T-helper 1 cell treated with Interleukin-12 subunit alpha and Interleukin-12 subunit beta and Interleukin-4 antibody, amounts not matched to agents 30 μg/mL and 1 μg/mL, for 36 hours (primary cell): ENCODE results near the gene NCAPD3.
"Not testable (repeated sequence)": the region's sequence is repeated elsewhere in the genome, so short reads cannot be mapped to it uniquely, and the experiment has no call there.

Experiments
- H3K27ac Mint-ChIP-seq: one replicate; pipeline ENCODE4 v1.8.0; 2021; ENCODE audit warnings: mild to moderate bottlenecking, mixed read lengths
- H3K27me3 Mint-ChIP-seq: one replicate; pipeline ENCODE4 v1.8.0; 2021; ENCODE audit warnings: low read depth, mixed read lengths
- H3K36me3 Mint-ChIP-seq: one replicate; pipeline ENCODE4 v1.8.0; 2021; ENCODE audit warnings: low read depth, mixed read lengths
- H3K4me1 Mint-ChIP-seq: one replicate; pipeline ENCODE4 v1.8.0; 2021; ENCODE audit warnings: low read depth, mixed read lengths
- H3K4me3 Mint-ChIP-seq: one replicate; pipeline ENCODE4 v1.8.0; 2021; ENCODE audit warnings: mild to moderate bottlenecking, moderate library complexity, mixed read lengths
- H3K9me3 Mint-ChIP-seq: one replicate; pipeline ENCODE4 v1.8.0; 2021; ENCODE audit warnings: mixed read lengths

NCAPD3 gene

DNA sequence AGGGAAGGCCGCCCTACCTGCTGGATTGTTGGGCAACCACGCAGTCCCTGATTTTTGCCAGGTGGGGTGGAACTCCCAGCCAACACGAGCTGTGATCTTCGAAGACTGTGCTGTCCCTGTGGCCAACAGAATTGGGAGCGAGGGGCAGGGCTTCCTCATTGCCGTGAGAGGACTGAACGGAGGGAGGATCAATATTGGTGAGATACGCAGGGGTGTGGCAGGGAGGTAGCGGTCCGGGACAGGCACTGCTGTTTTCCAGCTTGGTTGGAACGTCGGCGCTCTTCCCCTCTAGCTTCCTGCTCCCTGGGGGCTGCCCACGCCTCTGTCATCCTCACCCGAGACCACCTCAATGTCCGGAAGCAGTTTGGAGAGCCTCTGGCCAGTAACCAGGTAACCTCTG lies 37.2 kb upstream of the NCAPD3 start:
- Mint-ChIP-seq H3K36me3 (peaks cover 23% of the 10 kb centered on the region), H3K9me3 (no peaks in the 10 kb centered on the region), H3K4me1 (peaks cover 19% of the 10 kb centered on the region), H3K27me3 (no peaks in the 10 kb centered on the region), H3K27ac (no peak overlapping the region), H3K4me3 (no peak overlapping the region)

- Mint-ChIP-seq H3K27me3 (no peaks in the 10 kb centered on the region), H3K4me3 (no peak overlapping the region), H3K27ac (peak overlapping the region; percentile 38), H3K9me3 (no peaks in the 10 kb centered on the region), H3K4me1 (peaks cover 20% of the 10 kb centered on the region), H3K36me3 (peaks cover 24% of the 10 kb centered on the region)
These were observed 36.7 kb upstream of the NCAPD3 start for GRCh38 chr11:134260503-134260902.

DNA sequence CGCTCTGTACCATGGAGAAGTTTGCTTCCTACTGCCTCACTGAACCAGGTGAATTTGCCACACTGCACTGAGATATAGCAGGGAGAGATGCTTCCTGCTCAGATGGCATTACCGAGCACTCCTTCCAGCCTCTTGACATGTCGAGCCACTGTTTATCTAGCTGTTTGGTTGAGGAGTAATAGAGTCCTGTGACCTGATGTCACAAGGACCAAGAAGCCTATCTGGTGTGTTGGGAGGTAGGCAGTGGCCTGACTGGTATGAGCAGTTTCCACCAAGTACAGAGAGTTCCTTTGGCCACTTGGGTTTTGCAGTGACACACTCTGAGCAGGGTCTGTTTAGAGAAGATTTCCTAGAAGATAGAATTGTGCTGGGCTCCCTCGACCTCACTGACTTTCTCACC lies 34.8 kb upstream of the NCAPD3 start:
- H3K27me3 Mint-ChIP-seq = no peaks in the 10 kb centered on the region
- H3K4me1 Mint-ChIP-seq = peaks cover 30% of the 10 kb centered on the region
- no peak overlapping the region for H3K4me3 Mint-ChIP-seq
- peaks cover 21% of the 10 kb centered on the region for H3K36me3 Mint-ChIP-seq
- H3K27ac Mint-ChIP-seq = no peak overlapping the region
- no peaks in the 10 kb centered on the region for H3K9me3 Mint-ChIP-seq

DNA sequence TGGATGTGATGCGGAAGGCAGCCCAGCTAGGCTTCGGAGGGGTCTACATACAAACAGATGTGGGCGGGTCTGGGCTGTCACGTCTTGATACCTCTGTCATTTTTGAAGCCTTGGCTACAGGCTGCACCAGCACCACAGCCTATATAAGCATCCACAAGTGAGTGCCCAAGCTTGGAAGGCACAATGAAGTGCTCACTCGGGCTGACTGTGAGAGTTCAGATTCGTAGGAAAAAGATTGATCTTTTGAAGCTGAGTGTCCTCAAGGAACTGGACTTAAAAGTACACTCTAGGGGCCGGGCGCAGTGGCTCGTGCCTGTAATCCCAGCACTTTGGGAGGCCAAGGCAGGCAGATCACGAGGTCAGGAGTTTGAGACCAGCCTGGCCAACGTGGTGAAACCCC lies 33.3 kb upstream of the NCAPD3 start:
- Mint-ChIP-seq H3K4me1 (peaks cover 32% of the 10 kb centered on the region), H3K27me3 (no peaks in the 10 kb centered on the region), H3K4me3 (no peak overlapping the region), H3K9me3 (no peaks in the 10 kb centered on the region), H3K36me3 (peaks cover 19% of the 10 kb centered on the region), H3K27ac (no peak overlapping the region)

DNA sequence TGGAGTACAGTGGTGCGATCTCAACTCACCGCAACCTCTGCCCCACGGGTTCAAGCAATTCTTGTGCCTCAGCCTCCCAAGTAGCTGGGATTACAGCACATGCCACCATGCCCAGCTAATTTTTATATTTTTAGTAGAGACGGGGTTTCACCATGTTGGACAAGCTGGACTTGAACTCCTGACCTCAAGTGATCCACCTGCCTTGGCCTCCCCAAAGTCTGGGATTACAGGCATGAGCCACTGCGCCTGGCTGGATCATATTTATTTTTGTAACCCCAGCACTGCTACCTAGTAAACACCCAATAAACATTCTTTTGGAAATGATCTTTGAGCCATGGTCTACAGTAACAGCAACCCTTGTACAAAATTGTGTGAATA lies 31.4 kb upstream of the NCAPD3 start:
- Mint-ChIP-seq H3K4me1 (peaks cover 31% of the 10 kb centered on the region), H3K4me3 (peak overlapping the region; percentile 57), H3K36me3 (peaks cover 14% of the 10 kb centered on the region)
- H3K27me3 Mint-ChIP-seq, H3K9me3 Mint-ChIP-seq, H3K27ac Mint-ChIP-seq: not testable (repeated sequence)

- Mint-ChIP-seq H3K4me1 (peaks cover 31% of the 10 kb centered on the region), H3K4me3 (peak overlapping the region; percentile 98), H3K27me3 (no peaks in the 10 kb centered on the region), H3K36me3 (peaks cover 10% of the 10 kb centered on the region), H3K9me3 (no peaks in the 10 kb centered on the region), H3K27ac (peak overlapping the region; percentile 34)
These were observed 30.8 kb upstream of the NCAPD3 start for GRCh38 chr11:134254433-134255183.

GRCh38 chr11:134253188-134253993 lies 29.6 kb upstream of the NCAPD3 start, which contains the start of the genes ACAD8 and THYN1:
ACAD8 (plus strand) TSS chr11:134253568; CDS start chr11:134253601, 33 bp downstream.
THYN1 (minus strand) TSS chr11:134253352; CDS start chr11:134252882, 470 bp downstream.
- H3K4me3 Mint-ChIP-seq = peak within 1 kb of the TSS; percentile 98

GRCh38 chr11:134252346-134253187 lies 28.8 kb upstream of the NCAPD3 start:
- H3K4me3 Mint-ChIP-seq = peak overlapping the region; percentile 98
- H3K27me3 Mint-ChIP-seq = no peaks in the 10 kb centered on the region
- peak overlapping the region; percentile 89 for H3K27ac Mint-ChIP-seq
- H3K9me3 Mint-ChIP-seq = no peaks in the 10 kb centered on the region
- H3K4me1 Mint-ChIP-seq = peaks cover 31% of the 10 kb centered on the region
- H3K36me3 Mint-ChIP-seq = peaks cover 15% of the 10 kb centered on the region

More at GRCh38 chr11:134253188-134253993, 29.6 kb upstream of the NCAPD3 start, which contains the start of the genes ACAD8 and THYN1:
- Mint-ChIP-seq H3K4me1 (peaks cover 31% of the 10 kb centered on the region), H3K27me3 (no peaks in the 10 kb centered on the region), H3K27ac (peak within 1 kb of the TSS; percentile 89), H3K9me3 (no peaks in the 10 kb centered on the region), H3K36me3 (peaks cover 11% of the 10 kb centered on the region)

- no peaks in the 10 kb centered on the region for H3K9me3 Mint-ChIP-seq
- no peak overlapping the region for H3K4me3 Mint-ChIP-seq
- no peaks in the 10 kb centered on the region for H3K27me3 Mint-ChIP-seq
- H3K27ac Mint-ChIP-seq = no peak overlapping the region
- H3K36me3 Mint-ChIP-seq = peaks cover 24% of the 10 kb centered on the region
- H3K4me1 Mint-ChIP-seq = peaks cover 30% of the 10 kb centered on the region
These were observed 26.9 kb upstream of the NCAPD3 start for GRCh38 chr11:134250675-134251074.

GRCh38 chr11:134250246-134250645 lies 26.5 kb upstream of the NCAPD3 start:
- H3K4me3 Mint-ChIP-seq = no peak overlapping the region
- H3K27ac Mint-ChIP-seq = no peak overlapping the region
- peaks cover 21% of the 10 kb centered on the region for H3K36me3 Mint-ChIP-seq
- H3K27me3 Mint-ChIP-seq = no peaks in the 10 kb centered on the region
- H3K4me1 Mint-ChIP-seq = peaks cover 28% of the 10 kb centered on the region
- no peaks in the 10 kb centered on the region for H3K9me3 Mint-ChIP-seq

DNA sequence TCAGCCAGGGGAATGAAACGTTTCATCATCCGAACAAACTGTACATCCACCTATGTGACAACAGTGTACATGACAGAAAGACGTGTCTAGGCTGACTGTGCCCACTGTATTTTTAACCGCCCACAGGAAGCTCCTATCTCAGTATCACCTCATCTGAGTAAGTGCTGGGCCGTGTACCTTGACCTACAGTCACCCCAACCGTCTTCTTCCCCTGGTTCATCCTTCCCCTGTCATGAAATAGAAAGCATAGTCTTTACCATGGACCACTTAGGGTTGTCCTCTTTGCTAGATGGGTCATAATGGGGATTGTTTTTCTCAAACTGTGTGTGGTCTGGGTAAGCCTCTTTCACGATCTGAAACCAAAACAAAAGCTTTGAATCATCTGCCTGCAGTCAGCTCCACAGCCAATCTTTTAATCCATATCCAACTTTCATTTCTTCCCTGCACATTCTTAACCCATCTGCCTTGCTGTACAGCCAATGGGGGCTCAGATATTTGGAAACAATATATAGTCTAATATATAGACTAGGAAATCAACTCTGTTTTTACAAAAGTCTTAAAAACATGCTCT lies 25.2 kb upstream of the NCAPD3 start:
- H3K4me3 Mint-ChIP-seq = no peak overlapping the region
- peaks cover 17% of the 10 kb centered on the region for H3K4me1 Mint-ChIP-seq
- H3K27ac Mint-ChIP-seq = peak overlapping the region; percentile 38
- H3K36me3 Mint-ChIP-seq = peaks cover 29% of the 10 kb centered on the region
- H3K27me3 Mint-ChIP-seq = no peaks in the 10 kb centered on the region
- no peaks in the 10 kb centered on the region for H3K9me3 Mint-ChIP-seq

GRCh38 chr11:134246678-134247077 lies 22.9 kb upstream of the NCAPD3 start:
- no peaks in the 10 kb centered on the region for H3K9me3 Mint-ChIP-seq
- peaks cover 44% of the 10 kb centered on the region for H3K36me3 Mint-ChIP-seq
- H3K27ac Mint-ChIP-seq = no peak overlapping the region
- H3K27me3 Mint-ChIP-seq = no peaks in the 10 kb centered on the region
- peaks cover 8% of the 10 kb centered on the region for H3K4me1 Mint-ChIP-seq
- H3K4me3 Mint-ChIP-seq = no peak overlapping the region

DNA sequence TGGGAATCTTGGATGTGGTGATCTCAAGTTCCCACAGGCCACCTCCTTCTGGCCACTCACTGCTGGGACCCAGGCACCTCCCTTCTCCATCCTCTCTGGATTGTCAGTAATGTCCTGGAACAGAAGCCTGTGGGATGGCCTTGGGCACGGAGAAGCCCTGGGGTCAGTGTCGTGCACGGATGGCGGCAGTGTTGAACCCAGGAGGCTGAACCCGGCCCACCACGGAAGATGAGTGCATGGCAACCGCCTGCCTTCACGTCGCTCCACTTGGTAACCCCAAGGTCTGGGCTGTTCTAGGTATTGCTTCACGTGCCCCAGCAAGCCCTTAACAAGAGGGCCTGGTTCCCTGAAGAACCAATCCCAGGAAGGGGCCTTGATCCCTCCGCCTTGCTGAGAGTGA lies 22.3 kb upstream of the NCAPD3 start:
- peaks cover 7% of the 10 kb centered on the region for H3K4me1 Mint-ChIP-seq
- H3K36me3 Mint-ChIP-seq = peaks cover 44% of the 10 kb centered on the region
- H3K4me3 Mint-ChIP-seq = no peak overlapping the region
- H3K9me3 Mint-ChIP-seq = no peaks in the 10 kb centered on the region
- H3K27ac Mint-ChIP-seq = no peak overlapping the region
- no peaks in the 10 kb centered on the region for H3K27me3 Mint-ChIP-seq

DNA sequence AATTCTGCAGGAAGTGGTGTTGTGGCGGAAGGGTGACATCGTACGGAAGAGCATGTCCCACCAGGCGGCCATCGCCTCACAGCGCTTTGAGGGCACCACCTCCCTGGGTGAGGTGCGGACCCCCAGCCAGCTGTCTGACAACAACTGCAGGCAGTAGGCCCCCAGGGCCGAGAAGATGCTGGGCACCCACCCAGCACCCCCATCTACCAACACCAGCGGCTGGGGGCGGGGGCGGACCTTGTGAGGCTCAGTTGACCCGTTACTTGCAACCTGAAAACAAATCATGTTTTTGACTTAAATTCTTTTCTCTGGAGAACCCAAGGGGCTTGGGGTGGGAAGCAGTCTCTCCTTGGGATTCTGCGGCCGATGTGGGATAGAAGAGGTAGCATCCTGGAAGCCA lies 21.7 kb upstream of the NCAPD3 start:
- Mint-ChIP-seq H3K4me3 (no peak overlapping the region), H3K27ac (no peak overlapping the region), H3K9me3 (no peaks in the 10 kb centered on the region), H3K4me1 (peaks cover 7% of the 10 kb centered on the region), H3K36me3 (peaks cover 44% of the 10 kb centered on the region), H3K27me3 (no peaks in the 10 kb centered on the region)
